IMR-90 (cell line): ENCODE results near the gene ALOX12. TPM values are rescaled to one million over a fixed set of nuclear protein-coding genes. Genes with fewer than 3 reads are reported as not detected.

Experiments used
- ATAC-seq: fragments of 200-7000 bp; cut with Tn5 transposase; 2 replicates; pipeline ENCODE4 v1.9.1; 2020; ENCODE audit warnings: low read depth, mild to moderate bottlenecking, moderate library complexity
- BruUV-seq: library from RNA; stranded (reverse); fragments of 400-500 nt; replicated peaks from 2 replicates; lab custom pipeline; 2021; lab: Mats Ljungman, UMichigan
- CTCF ChIA-PET: fragments of 300-600 bp; formaldehyde crosslinking; extraction: SDS; loops from one replicate; lab custom pipeline; 2021; ENCODE audit warnings: antibody characterized with exemption; lab: Yijun Ruan, JAX
- POLR2A ChIA-PET: fragments of 300-600 bp; sonication (Branson Sonifier 250); formaldehyde crosslinking; loops from one replicate; lab custom pipeline; 2022; ENCODE audit warnings: antibody characterized with exemption; ENCODE audit not compliant: unreplicated experiment; lab: Charles Lee
- DNase-seq: peaks from one replicate; pipeline ENCODE4 v3.0.0; 2013
- H2AFZ ChIP-seq: replicated peaks from 2 replicates; pipeline ENCODE3; 2013; ENCODE audit warnings: low read length, mild to moderate bottlenecking; ENCODE audit not compliant: poor library complexity
- H2AK5ac ChIP-seq: 2 replicates; pipeline ENCODE4 v1.6.1; 2013; ENCODE audit warnings: low read depth, low read length, inconsistent platforms
- H2AK9ac ChIP-seq: replicated peaks from 2 replicates; pipeline ENCODE3; 2013; ENCODE audit warnings: mild to moderate bottlenecking, low read depth, low read length, moderate library complexity; ENCODE audit not compliant: poor library complexity
- H2BK120ac ChIP-seq: 2 replicates; pipeline ENCODE4 v1.6.1; 2013; ENCODE audit warnings: low read depth, low read length, inconsistent platforms
- H2BK15ac ChIP-seq: 3 replicates; pipeline ENCODE4 v1.6.1; 2013; ENCODE audit warnings: low read depth, low read length, inconsistent platforms
- H2BK20ac ChIP-seq: 2 replicates; pipeline ENCODE4 v1.6.1; 2013; ENCODE audit warnings: low read depth, mild to moderate bottlenecking, inconsistent platforms, low read length, moderate library complexity
- H2BK5ac ChIP-seq: 2 replicates; pipeline ENCODE4 v1.6.1; 2013; ENCODE audit warnings: mild to moderate bottlenecking, low read depth, low read length, inconsistent platforms; ENCODE audit not compliant: poor library complexity, severe bottlenecking
- H3K14ac ChIP-seq: replicated peaks from 2 replicates; pipeline ENCODE4 v1.6.1; 2013; ENCODE audit warnings: low read depth, low read length, inconsistent platforms
- H3K18ac ChIP-seq: 2 replicates; pipeline ENCODE4 v1.6.1; 2013; ENCODE audit warnings: low read depth, low read length, control low read depth
- H3K23ac ChIP-seq: 2 replicates; pipeline ENCODE4 v1.6.1; 2013; ENCODE audit warnings: low read depth, low read length, inconsistent platforms
- H3K27ac ChIP-seq: 2 replicates; pipeline ENCODE4 v1.5.1; 2013; ENCODE audit warnings: mild to moderate bottlenecking, control low read depth, low read length; ENCODE audit not compliant: insufficient read depth
- H3K27me3 ChIP-seq: 2 replicates; pipeline ENCODE4 v1.6.1; 2013; ENCODE audit warnings: low read length; ENCODE audit not compliant: control insufficient read depth, insufficient read depth
- H3K36me3 ChIP-seq: 2 replicates; pipeline ENCODE4 v1.6.1; 2013; ENCODE audit warnings: low read length, mixed read lengths; ENCODE audit not compliant: control insufficient read depth, insufficient read depth
- H3K4ac ChIP-seq: 2 replicates; pipeline ENCODE4 v1.6.1; 2013; ENCODE audit warnings: low read depth, low read length, inconsistent platforms
- H3K4me1 ChIP-seq: 2 replicates; pipeline ENCODE4 v1.6.1; 2013; ENCODE audit warnings: low read length, mixed read lengths; ENCODE audit not compliant: control insufficient read depth, insufficient read depth
- H3K4me2 ChIP-seq: 2 replicates; pipeline ENCODE4 v1.6.1; 2013; ENCODE audit warnings: low read depth, mild to moderate bottlenecking, control low read depth, low read length, moderate library complexity
- H3K4me3 ChIP-seq: 2 replicates; pipeline ENCODE4 v1.5.1; 2013; ENCODE audit warnings: low read depth, mild to moderate bottlenecking, control low read depth, low read length, moderate library complexity; ENCODE audit not compliant: insufficient read depth
- H3K56ac ChIP-seq: 2 replicates; pipeline ENCODE4 v1.6.1; 2013; ENCODE audit warnings: low read length, inconsistent platforms; ENCODE audit not compliant: insufficient read depth; ENCODE audit errors: extremely low read depth
- H3K79me1 ChIP-seq, 2 experiments: 2 replicates each; pipeline ENCODE4 v1.6.1; 2013; ENCODE audit warnings: low read length in 2 of 2, inconsistent platforms in 1 of 2, low read depth in 1 of 2
- H3K9ac ChIP-seq: 2 replicates; pipeline ENCODE4 v1.6.1; 2013; ENCODE audit warnings: low read depth, low read length, control low read depth
- H3K9me1 ChIP-seq: 2 replicates; pipeline ENCODE4 v1.6.1; 2013; ENCODE audit warnings: low read length, inconsistent platforms; ENCODE audit not compliant: insufficient read depth
- H3K9me3 ChIP-seq: 2 replicates; pipeline ENCODE4 v1.6.1; 2013; ENCODE audit warnings: low read length; ENCODE audit not compliant: control insufficient read depth, insufficient read depth
- H4K20me1 ChIP-seq: 2 replicates; pipeline ENCODE4 v1.6.1; 2013; ENCODE audit warnings: low read length, inconsistent platforms; ENCODE audit not compliant: insufficient read depth
- H4K5ac ChIP-seq: 2 replicates; pipeline ENCODE4 v1.6.1; 2013; ENCODE audit warnings: mild to moderate bottlenecking, low read depth, low read length, control low read depth
- H4K8ac ChIP-seq, 2 experiments: 2 replicates each; pipeline ENCODE4 v1.6.1; 2013; ENCODE audit warnings: low read depth in 2 of 2, low read length in 2 of 2, control low read depth in 1 of 2, inconsistent platforms in 1 of 2
- H4K91ac ChIP-seq: 2 replicates; pipeline ENCODE4 v1.6.1; 2013; ENCODE audit warnings: low read depth, low read length, inconsistent platforms; ENCODE audit not compliant: insufficient read depth
- BHLHE40 ChIP-seq: fragments of 150-350 bp; IDR thresholded peaks from 2 replicates; pipeline ENCODE4 v1.6.1; 2016; ENCODE audit warnings: mild to moderate bottlenecking, low read depth, low read length
- CEBPB ChIP-seq: IDR thresholded peaks from 2 replicates; pipeline ENCODE4 v1.6.1; 2012; ENCODE audit warnings: low read depth, low read length, improper control_type of control experiment
- CHD1 ChIP-seq: IDR thresholded peaks from 2 replicates; pipeline ENCODE4 v1.6.1; 2012; ENCODE audit warnings: low read depth, low read length, improper control_type of control experiment
- FOS ChIP-seq: fragments of 150-350 bp; IDR thresholded peaks from 2 replicates; pipeline ENCODE4 v1.6.1; 2016; ENCODE audit warnings: low read depth, low read length
- MAFK ChIP-seq: IDR thresholded peaks from 2 replicates; pipeline ENCODE4 v1.6.1; 2012; ENCODE audit warnings: low read depth, low read length, improper control_type of control experiment
- MAZ ChIP-seq: IDR thresholded peaks from 2 replicates; pipeline ENCODE4 v1.6.1; 2012; ENCODE audit warnings: low read depth, mild to moderate bottlenecking, low read length, improper control_type of control experiment, moderate library complexity, borderline replicate concordance
- MXI1 ChIP-seq: IDR thresholded peaks from 2 replicates; pipeline ENCODE4 v1.6.1; 2012; ENCODE audit warnings: low read depth, mild to moderate bottlenecking, low read length, moderate library complexity, borderline replicate concordance
- NFE2L2 ChIP-seq: fragments of 150-350 bp; IDR thresholded peaks from 2 replicates; pipeline ENCODE4 v1.6.1; 2016; ENCODE audit warnings: low read depth, mild to moderate bottlenecking, low read length
- POLR2A ChIP-seq: IDR thresholded peaks from 2 replicates; pipeline ENCODE4 v1.6.1; 2012; ENCODE audit warnings: mild to moderate bottlenecking, low read depth, low read length
- WGBS, 2 experiments: methylation state at CpG; one replicate each; pipeline versions ENCODE4 v1.1.5 to v1.1.7; 2013; ENCODE audit warnings: missing lambda C conversion rate in 2 of 2; ENCODE audit not compliant: insufficient read length in 1 of 2; ENCODE audit errors: extremely low coverage in 2 of 2; 5-methylcytosine and 5-hydroxymethylcytosine counted together
- dilution Hi-C: fragments of 300-500 bp; cut with HindIII; formaldehyde crosslinking; loops from one replicate; pipeline ENCODE4 v1.14.3; 2018; ENCODE audit warnings: low sequenced_read_pairs; ENCODE audit not compliant: unreplicated experiment
- in situ Hi-C: fragments of 300-500 bp; cut with MboI; formaldehyde crosslinking; loops from 3 replicates; pipeline ENCODE4 v1.14.3; 2019; ENCODE audit warnings: low sequenced_read_pairs, inconsistent platforms, mixed read lengths
- intact Hi-C: fragments of 100-400 bp; cut with micrococcal nuclease; formaldehyde crosslinking; loops from 2 replicates; pipeline ENCODE4 v1.10.0; 2022
- polyA plus RNA-seq, 3 experiments: library from polyadenylated mRNA; depleted of rRNA; stranded (reverse); fragments of >200 nt; gene quantifications; 2 replicates each; pipeline ENCODE4 v1.2.3, GENCODE V29; 2012; ENCODE audit warnings: low replicate concordance in 1 of 3
- total RNA-seq: library from RNA; depleted of rRNA; stranded (reverse); fragments of >200 nt; gene quantifications from 2 replicates; pipeline ENCODE4 v1.2.3, GENCODE V29; 2012
- TF ChIP-seq, protein P1 (sequence below): conservative IDR thresholded peaks from 2 replicates; pipeline ENCODE4 v1.5.1; 2012; ENCODE audit warnings: mild to moderate bottlenecking, low read depth, low read length, improper control_type of control experiment
- TF ChIP-seq, protein P2 (sequence below): fragments of 150-350 bp; IDR thresholded peaks from 2 replicates; pipeline ENCODE4 v1.6.1; 2017; ENCODE audit warnings: mild to moderate bottlenecking, antibody characterized with exemption, low read length, low read depth

Gene ALOX12
- total and polyA plus RNA-seq, 2 of the 4 experiments (the other 2 are of a cell fraction): 0.03 TPM; not detected in 1

DNA sequence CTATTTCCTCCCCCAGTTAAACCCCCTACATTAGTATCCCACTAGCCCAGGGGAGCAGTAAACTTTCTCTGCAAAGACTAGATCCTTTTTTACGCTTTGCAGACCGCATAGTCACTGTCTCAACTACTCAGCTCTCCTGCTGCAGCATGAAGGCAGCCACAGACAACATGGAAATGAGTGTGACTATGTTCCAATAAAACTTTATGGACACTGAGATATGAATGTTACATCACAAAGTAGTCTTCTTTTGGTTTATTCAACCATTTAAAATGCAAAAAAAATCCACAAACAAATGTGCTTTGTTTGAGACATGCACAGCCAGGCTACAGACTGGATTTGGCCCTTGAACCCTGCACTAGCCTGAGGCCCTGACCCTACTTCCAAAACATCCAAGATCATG is 14.7 kb downstream of the ALOX12 start:
- peaks cover 8% of the 10 kb centered on the region for H3K36me3 ChIP-seq
- DNase-seq: no peak
- no peak overlapping the region for H2AK9ac ChIP-seq
- no peak overlapping the region for H2BK20ac ChIP-seq
- in situ Hi-C loops (loop anchor here (10.0 kb wide), 1 partner anchor 346 kb away; no protein-coding TSS in a partner anchor), dilution Hi-C loops (no loop called here), intact Hi-C loops (no loop called here)
- peaks cover 7% of the 10 kb centered on the region for H4K20me1 ChIP-seq
- no peak overlapping the region for H3K56ac ChIP-seq
- H3K9ac ChIP-seq: no peak overlapping the region
- no peak overlapping the region for H2BK5ac ChIP-seq
- WGBS, 2 experiments: no CpG with 5 or more reads among the region's 2 CpGs
- H3K4me2 ChIP-seq: no peak overlapping the region
- H4K91ac ChIP-seq: no peak overlapping the region
- no peak overlapping the region for H3K4ac ChIP-seq
- H3K23ac ChIP-seq: no peak overlapping the region
- H2BK15ac ChIP-seq: no peak overlapping the region
- H3K14ac ChIP-seq: no peak overlapping the region
- ChIA-PET POLR2A (no interaction called here), CTCF (no interaction called here)
- H3K18ac ChIP-seq: no peak overlapping the region
- H2AK5ac ChIP-seq: no peak overlapping the region
- no peak overlapping the region for H2BK120ac ChIP-seq
- H3K79me1 ChIP-seq: peaks cover 26 to 77% of the 10 kb centered on the region in 2 experiments
- no peak overlapping the region for H2AFZ ChIP-seq
- no peak for ATAC-seq
- TF ChIP-seq FOS (no peak), MAFK (no peak), POLR2A (no peak), MAZ (no peak), CEBPB (no peak), NFE2L2 (no peak), MXI1 (no peak), CHD1 (no peak), BHLHE40 (no peak)
- TF ChIP-seq, protein P1, sequence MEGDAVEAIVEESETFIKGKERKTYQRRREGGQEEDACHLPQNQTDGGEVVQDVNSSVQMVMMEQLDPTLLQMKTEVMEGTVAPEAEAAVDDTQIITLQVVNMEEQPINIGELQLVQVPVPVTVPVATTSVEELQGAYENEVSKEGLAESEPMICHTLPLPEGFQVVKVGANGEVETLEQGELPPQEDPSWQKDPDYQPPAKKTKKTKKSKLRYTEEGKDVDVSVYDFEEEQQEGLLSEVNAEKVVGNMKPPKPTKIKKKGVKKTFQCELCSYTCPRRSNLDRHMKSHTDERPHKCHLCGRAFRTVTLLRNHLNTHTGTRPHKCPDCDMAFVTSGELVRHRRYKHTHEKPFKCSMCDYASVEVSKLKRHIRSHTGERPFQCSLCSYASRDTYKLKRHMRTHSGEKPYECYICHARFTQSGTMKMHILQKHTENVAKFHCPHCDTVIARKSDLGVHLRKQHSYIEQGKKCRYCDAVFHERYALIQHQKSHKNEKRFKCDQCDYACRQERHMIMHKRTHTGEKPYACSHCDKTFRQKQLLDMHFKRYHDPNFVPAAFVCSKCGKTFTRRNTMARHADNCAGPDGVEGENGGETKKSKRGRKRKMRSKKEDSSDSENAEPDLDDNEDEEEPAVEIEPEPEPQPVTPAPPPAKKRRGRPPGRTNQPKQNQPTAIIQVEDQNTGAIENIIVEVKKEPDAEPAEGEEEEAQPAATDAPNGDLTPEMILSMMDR: no peak
- TF ChIP-seq, protein P2, sequence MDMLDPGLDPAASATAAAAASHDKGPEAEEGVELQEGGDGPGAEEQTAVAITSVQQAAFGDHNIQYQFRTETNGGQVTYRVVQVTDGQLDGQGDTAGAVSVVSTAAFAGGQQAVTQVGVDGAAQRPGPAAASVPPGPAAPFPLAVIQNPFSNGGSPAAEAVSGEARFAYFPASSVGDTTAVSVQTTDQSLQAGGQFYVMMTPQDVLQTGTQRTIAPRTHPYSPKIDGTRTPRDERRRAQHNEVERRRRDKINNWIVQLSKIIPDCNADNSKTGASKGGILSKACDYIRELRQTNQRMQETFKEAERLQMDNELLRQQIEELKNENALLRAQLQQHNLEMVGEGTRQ: no peak
- H4K5ac ChIP-seq: no peak overlapping the region
- H3K27me3 ChIP-seq: no peaks in the 10 kb centered on the region
- no peaks in the 10 kb centered on the region for H3K9me3 ChIP-seq
- H3K4me3 ChIP-seq: no peak overlapping the region
- no peak overlapping the region for H3K27ac ChIP-seq
- no TSS peak for BruUV-seq
- H3K9me1 ChIP-seq: no peaks in the 10 kb centered on the region
- peaks cover 3% of the 10 kb centered on the region; the same call in 1 of the 2 replicates for H3K4me1 ChIP-seq
- H4K8ac ChIP-seq: no peak overlapping the region
